HEK293 (cell line): Measurements from ENCODE around the gene TLL2.

Experiments
- CTCF ChIA-PET: fragments of 350-600 bp; formaldehyde crosslinking; extraction: SDS; loops from one replicate; lab custom pipeline; 2021; ENCODE audit warnings: antibody characterized with exemption; lab: Yijun Ruan, JAX
- POLR2A ChIA-PET: fragments of 300-600 bp; formaldehyde crosslinking; extraction: SDS; loops from one replicate; lab custom pipeline; 2020; ENCODE audit warnings: antibody characterized with exemption, inconsistent platforms; lab: Yijun Ruan, JAX
- H3K27ac ChIP-seq: fragments of 200-500 bp; sonication (Bioruptor generic); 2 replicates; pipeline ENCODE4 v1.5.1; 2014; ENCODE audit warnings: low read depth, low read length, control low read depth, inconsistent platforms; ENCODE audit errors: extremely low read depth
- H3K36me3 ChIP-seq, 2 experiments: fragments of 200-500 bp in 1 of 2; sonication (Bioruptor generic) in 1 of 2; 1 replicate in 1 of 2; 2 replicates in 1 of 2; pipeline ENCODE4 v1.5.1; 2014 to 2017; ENCODE audit warnings: inconsistent platforms in 2 of 2, low read length in 2 of 2; ENCODE audit not compliant: control insufficient read depth in 2 of 2, insufficient read depth in 1 of 2
- H3K4me1 ChIP-seq: fragments of 200-500 bp; sonication (Bioruptor generic); 2 replicates; pipeline ENCODE4 v1.5.1; 2014; ENCODE audit warnings: mild to moderate bottlenecking, low read length, inconsistent platforms; ENCODE audit not compliant: control insufficient read depth, insufficient read depth
- H3K4me3 ChIP-seq: 2 replicates; pipeline ENCODE4 v1.5.1; 2011; ENCODE audit warnings: low read depth, mild to moderate bottlenecking, control low read depth, low read length, moderate library complexity
- H3K9me3 ChIP-seq: fragments of 200-500 bp; sonication (Bioruptor generic); 2 replicates; pipeline ENCODE4 v1.5.1; 2014; ENCODE audit warnings: low read depth, low read length, inconsistent platforms; ENCODE audit not compliant: control insufficient read depth, insufficient read depth
- GLI4 ChIP-seq: fragments of 450-650 bp; formaldehyde crosslinking; IDR thresholded peaks from 2 replicates; pipeline ENCODE4 v1.5.1; 2016; ENCODE audit warnings: missing biosample characterization, missing genetic modification characterization
- GLIS2 ChIP-seq: fragments of 450-650 bp; formaldehyde crosslinking; IDR thresholded peaks from 2 replicates; pipeline ENCODE4 v1.5.1; 2016; ENCODE audit warnings: missing biosample characterization, missing genetic modification characterization
- HOXC10 ChIP-seq: sonication (generic); formaldehyde crosslinking; IDR thresholded peaks from 2 replicates; pipeline ENCODE4 v1.8.1; 2023; ENCODE audit warnings: mild to moderate bottlenecking, missing genetic modification reagents
- KLF1 ChIP-seq: fragments of 450-650 bp; formaldehyde crosslinking; IDR thresholded peaks from 2 replicates; pipeline ENCODE4 v1.5.1; 2016; ENCODE audit warnings: missing biosample characterization, missing genetic modification characterization
- KLF17 ChIP-seq: fragments of 450-650 bp; formaldehyde crosslinking; IDR thresholded peaks from 2 replicates; pipeline ENCODE4 v1.5.1; 2016; ENCODE audit warnings: missing biosample characterization, missing genetic modification characterization
- KLF8 ChIP-seq: fragments of 450-650 bp; formaldehyde crosslinking; IDR thresholded peaks from 2 replicates; pipeline ENCODE4 v1.5.1; 2016; ENCODE audit warnings: missing biosample characterization, missing genetic modification characterization
- PRDM1 ChIP-seq: fragments of 450-650 bp; formaldehyde crosslinking; IDR thresholded peaks from 2 replicates; pipeline ENCODE4; 2016; ENCODE audit warnings: missing biosample characterization, missing genetic modification characterization
- REST ChIP-seq: fragments of 450-650 bp; formaldehyde crosslinking; IDR thresholded peaks from 2 replicates; pipeline ENCODE4 v1.5.1; 2016; ENCODE audit warnings: missing biosample characterization, missing genetic modification characterization
- SETDB1 ChIP-seq: IDR thresholded peaks from one replicate; pipeline ENCODE4 v1.6.1; 2017; ENCODE audit warnings: mild to moderate bottlenecking, low read length, moderate library complexity, mixed read lengths; ENCODE audit not compliant: insufficient read length
- SP2 ChIP-seq: fragments of 450-650 bp; formaldehyde crosslinking; IDR thresholded peaks from 2 replicates; pipeline ENCODE4 v1.5.1; 2016; ENCODE audit warnings: missing biosample characterization, missing genetic modification characterization
- TRIM28 ChIP-seq: IDR thresholded peaks from 2 replicates; pipeline ENCODE4 v1.6.1; 2011; ENCODE audit warnings: low read length, control low read depth, borderline replicate concordance
- ZFHX2 ChIP-seq: fragments of 450-650 bp; formaldehyde crosslinking; conservative IDR thresholded peaks from 2 replicates; pipeline ENCODE4 v1.5.1; 2016; ENCODE audit warnings: missing biosample characterization, missing genetic modification characterization
- ZNF10 ChIP-seq: fragments of 450-650 bp; formaldehyde crosslinking; IDR thresholded peaks from 2 replicates; pipeline ENCODE4 v1.5.1; 2017; ENCODE audit warnings: missing biosample characterization, missing genetic modification characterization
- ZNF138 ChIP-seq: fragments of 450-650 bp; formaldehyde crosslinking; IDR thresholded peaks from 2 replicates; pipeline ENCODE4 v1.5.1; 2016; ENCODE audit warnings: missing biosample characterization, missing genetic modification characterization, borderline replicate concordance
- ZNF169 ChIP-seq: fragments of 450-650 bp; formaldehyde crosslinking; IDR thresholded peaks from 2 replicates; pipeline ENCODE4 v1.5.1; 2016; ENCODE audit warnings: missing biosample characterization, missing genetic modification characterization
- ZNF184 ChIP-seq: fragments of 450-650 bp; IDR thresholded peaks from 2 replicates; pipeline ENCODE4 v1.5.1; 2018; ENCODE audit warnings: missing biosample characterization, mild to moderate bottlenecking, missing genetic modification characterization
- ZNF324 ChIP-seq: fragments of 450-650 bp; formaldehyde crosslinking; IDR thresholded peaks from 2 replicates; pipeline ENCODE4 v1.5.1; 2016; ENCODE audit warnings: missing biosample characterization, missing genetic modification characterization
- ZNF341 ChIP-seq: fragments of 450-650 bp; formaldehyde crosslinking; IDR thresholded peaks from 2 replicates; pipeline ENCODE4; 2016; ENCODE audit warnings: low read depth, missing biosample characterization, missing genetic modification characterization
- ZNF366 ChIP-seq: fragments of 450-650 bp; formaldehyde crosslinking; conservative IDR thresholded peaks from 2 replicates; pipeline ENCODE4 v1.5.1; 2016; ENCODE audit warnings: missing biosample characterization, missing genetic modification characterization
- ZNF423 ChIP-seq: fragments of 450-650 bp; formaldehyde crosslinking; IDR thresholded peaks from 2 replicates; pipeline ENCODE4 v1.5.1; 2016; ENCODE audit warnings: missing biosample characterization, missing genetic modification characterization
- ZNF433 ChIP-seq: fragments of 450-650 bp; formaldehyde crosslinking; IDR thresholded peaks from 2 replicates; pipeline ENCODE4 v1.5.1; 2016; ENCODE audit warnings: missing biosample characterization, missing genetic modification characterization, low read depth
- ZNF561 ChIP-seq: fragments of 450-650 bp; IDR thresholded peaks from 2 replicates; pipeline ENCODE4 v1.5.1; 2018; ENCODE audit warnings: missing biosample characterization, missing genetic modification characterization, borderline replicate concordance
- ZNF621 ChIP-seq: fragments of 450-650 bp; formaldehyde crosslinking; IDR thresholded peaks from 2 replicates; pipeline ENCODE4 v1.5.1; 2017; ENCODE audit warnings: missing biosample characterization, missing genetic modification characterization
- ZNF792 ChIP-seq: fragments of 450-650 bp; formaldehyde crosslinking; IDR thresholded peaks from 2 replicates; pipeline ENCODE4 v1.5.1; 2016; ENCODE audit warnings: missing biosample characterization, missing genetic modification characterization
- TF ChIP-seq, protein P1 (sequence below): fragments of 450-650 bp; formaldehyde crosslinking; IDR thresholded peaks from 2 replicates; pipeline ENCODE4 v1.5.1; 2016; ENCODE audit warnings: missing biosample characterization, missing genetic modification characterization

The TLL2 gene

GRCh38 chr10:96541921-96542320 lies 28.2 kb upstream of the TLL2 start (continued):
- TF ChIP-seq KLF1 (tag by site-specific recombination) (no peak), ZNF341 (tag by site-specific recombination) (no peak)
- TF ChIP-seq, protein P1, sequence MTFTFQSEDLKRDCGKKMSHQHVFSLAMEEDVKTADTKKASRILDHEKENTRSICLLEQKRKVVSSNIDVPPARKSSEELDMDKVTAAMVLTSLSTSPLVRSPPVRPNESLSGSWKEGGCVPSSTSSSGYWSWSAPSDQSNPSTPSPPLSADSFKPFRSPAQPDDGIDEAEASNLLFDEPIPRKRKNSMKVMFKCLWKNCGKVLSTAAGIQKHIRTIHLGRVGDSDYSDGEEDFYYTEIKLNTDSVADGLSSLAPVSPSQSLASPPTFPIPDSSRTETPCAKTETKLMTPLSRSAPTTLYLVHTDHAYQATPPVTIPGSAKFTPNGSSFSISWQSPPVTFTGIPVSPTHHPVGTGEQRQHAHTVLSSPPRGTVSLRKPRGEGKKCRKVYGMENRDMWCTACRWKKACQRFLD = no peak

DNA sequence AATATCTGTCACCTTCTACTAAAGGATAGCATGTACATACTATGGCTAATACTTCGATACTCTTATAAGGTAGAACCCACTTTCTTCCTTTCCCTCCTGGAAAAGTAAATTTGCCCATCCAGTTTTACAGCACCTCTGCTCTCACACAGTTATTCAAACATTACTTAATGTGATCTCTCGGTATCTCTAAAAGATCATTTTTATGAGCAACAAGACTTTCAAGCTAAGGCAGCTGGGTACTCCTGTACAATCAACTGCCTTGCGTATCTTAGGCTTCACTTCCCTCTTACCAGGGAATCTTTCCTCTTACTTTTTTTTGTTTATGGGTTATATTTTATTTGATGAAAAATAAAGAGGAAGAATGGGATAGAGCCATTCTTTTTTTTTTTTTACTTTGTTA lies 26.5 kb upstream of the TLL2 start:
- TF ChIP-seq KLF8 (tag by site-specific recombination) (no peak), PRDM1 (tag by site-specific recombination) (peak; percentile 84)
- Histone ChIP-seq H3K4me1 (peaks cover 7% of the 10 kb centered on the region), H3K4me3 (no peak overlapping the region), H3K9me3 (no peaks in the 10 kb centered on the region), H3K27ac (0 out of 2 replicates have a peak overlapping the region, but pooled peaks have one; percentile 9), H3K36me3 (peaks cover 42 to 44% of the 10 kb centered on the region in 2 experiments)
- POLR2A ChIA-PET = no interaction called here
- CTCF ChIA-PET = no interaction called here

DNA sequence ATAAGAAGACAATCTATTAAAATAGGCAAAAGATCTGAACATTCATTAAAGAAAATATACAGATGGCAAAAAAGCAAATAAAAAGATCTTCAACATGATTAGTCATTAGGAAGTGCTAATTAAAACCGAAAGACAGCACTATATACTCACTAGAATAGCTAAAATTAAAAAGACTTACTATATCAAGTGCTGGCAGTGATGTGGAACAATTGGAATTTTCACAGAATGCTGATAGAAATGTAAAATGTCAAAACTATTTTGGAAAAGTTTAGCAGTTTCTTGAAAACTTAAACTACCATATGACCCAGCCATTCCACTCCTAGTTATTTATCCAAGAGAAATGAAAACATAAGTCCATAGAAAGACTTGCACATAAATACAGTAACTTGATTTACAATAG lies 25.0 kb upstream of the TLL2 start:
- Histone ChIP-seq H3K4me3 (no peak overlapping the region), H3K36me3 (peaks cover 35 to 39% of the 10 kb centered on the region in 2 experiments), H3K9me3 (no peaks in the 10 kb centered on the region), H3K4me1 (peaks cover 18% of the 10 kb centered on the region), H3K27ac (no peak overlapping the region)
- ChIA-PET POLR2A (no interaction called here), CTCF (interaction anchor here (0.6 to 1.2 kb wide), 5 partner anchors 17 to 206 kb away, joined by 3 to 4 read pairs (median 3); partner anchors contain the start of gene TLL2)
- TF ChIP-seq KLF1 (tag by site-specific recombination) (no peak), ZNF184 (tag by site-specific recombination) (peak; percentile 95)

- Histone ChIP-seq H3K4me3 (no peak overlapping the region), H3K36me3 (peaks cover 23 to 29% of the 10 kb centered on the region in 2 experiments), H3K4me1 (peaks cover 29% of the 10 kb centered on the region), H3K27ac (no peak overlapping the region), H3K9me3 (no peaks in the 10 kb centered on the region)
- TF ChIP-seq SP2 (tag by site-specific recombination) (no peak), SETDB1 (no peak), ZNF423 (tag by site-specific recombination) (no peak), GLIS2 (tag by site-specific recombination) (no peak), ZFHX2 (tag by site-specific recombination) (no peak), ZNF792 (tag by site-specific recombination) (no peak), ZNF138 (no peak), ZNF324 (no peak), REST (tag by site-specific recombination) (no peak), ZNF366 (tag by site-specific recombination) (no peak), KLF1 (tag by site-specific recombination) (no peak), TRIM28 (no peak), ZNF10 (no peak), ZNF621 (tag by site-specific recombination) (no peak), ZNF169 (tag by site-specific recombination) (no peak), ZNF433 (tag by site-specific recombination) (no peak), KLF17 (tag by site-specific recombination) (no peak), HOXC10 (CRISPR knock-in tag) (no peak), GLI4 (tag by site-specific recombination) (no peak), ZNF561 (tag by site-specific recombination) (no peak)
- CTCF ChIA-PET = interaction anchor here (0.7 to 1.0 kb wide), 3 partner anchors 22 to 183 kb away, joined by 3 to 5 read pairs (median 4); no protein-coding TSS in a partner anchor
- POLR2A ChIA-PET = no interaction called here
Measured at GRCh38 chr10:96536129-96536528, 22.4 kb upstream of the TLL2 start.
